H1 (cell line): Measurements from ENCODE around the gene OOSP4A. TPM values are rescaled to one million over a fixed set of nuclear protein-coding genes. Genes with fewer than 3 reads are reported as not detected.

Source experiments
- CTCF ChIA-PET: fragments of 300-600 bp; sonication (Branson Sonifier 250); formaldehyde crosslinking; loops from one replicate; lab custom pipeline; 2021; ENCODE audit not compliant: partially characterized antibody; lab: Charles Lee
- POLR2A ChIA-PET: fragments of 300-600 bp; sonication (Branson Sonifier 250); formaldehyde crosslinking; loops from one replicate; lab custom pipeline; 2021; ENCODE audit warnings: inconsistent platforms; ENCODE audit not compliant: partially characterized antibody; lab: Charles Lee
- DNase-seq, 2 experiments: peaks; one replicate each; pipeline versions ENCODE4 v3.0.0 to v3.0.0-alpha.2; 2010 to 2022; ENCODE audit warnings: low spot score in 2 of 2, low read depth in 1 of 2, mixed read lengths in 1 of 2
- FAIRE-seq: peaks from 2 replicates; lab custom pipeline; 2011; peaks lifted over from hg19 to GRCh38; lab: Jason Lieb, UNC
- H2AFZ ChIP-seq: 2 replicates; pipeline ENCODE4 v1.8.1; 2012; ENCODE audit warnings: low read length, inconsistent platforms
- H2AK5ac ChIP-seq: 2 replicates; pipeline ENCODE4 v1.6.1; 2013; ENCODE audit warnings: low read depth, low read length
- H2BK120ac ChIP-seq: replicated peaks from 2 replicates; pipeline ENCODE3; 2013; ENCODE audit warnings: low read depth, low read length, inconsistent platforms
- H2BK12ac ChIP-seq: 2 replicates; pipeline ENCODE4 v1.6.1; 2013; ENCODE audit warnings: low read depth, low read length
- H2BK15ac ChIP-seq: 2 replicates; pipeline ENCODE4 v1.6.1; 2013; ENCODE audit warnings: low read length
- H2BK20ac ChIP-seq: 2 replicates; pipeline ENCODE4 v1.6.1; 2013; ENCODE audit warnings: low read length
- H2BK5ac ChIP-seq: 2 replicates; pipeline ENCODE4 v1.6.1; 2013; ENCODE audit warnings: low read depth, low read length
- H3K14ac ChIP-seq: 2 replicates; pipeline ENCODE4 v1.6.1; 2013; ENCODE audit warnings: inconsistent platforms; ENCODE audit not compliant: insufficient read length
- H3K18ac ChIP-seq: 2 replicates; pipeline ENCODE4 v1.6.1; 2013; ENCODE audit warnings: low read length; ENCODE audit errors: extremely low read depth
- H3K23ac ChIP-seq: 2 replicates; pipeline ENCODE4 v1.6.1; 2013; ENCODE audit warnings: inconsistent platforms; ENCODE audit not compliant: insufficient read length
- H3K23me2 ChIP-seq: 2 replicates; pipeline ENCODE4 v1.6.1; 2013; ENCODE audit warnings: low read depth, low read length
- H3K27ac ChIP-seq: 2 replicates; pipeline ENCODE4 v1.6.1; 2011; ENCODE audit warnings: low read depth, low read length, inconsistent platforms
- H3K27me3 ChIP-seq, 4 experiments: replicated peaks in 1 of 4; 1 replicate in 1 of 4; 2 replicates in 3 of 4; pipeline versions ENCODE4 v1.6.1 to v1.8.1; 2011 to 2013; ENCODE audit warnings: low read length in 3 of 4, mild to moderate bottlenecking in 3 of 4, inconsistent platforms in 2 of 4, mixed read lengths in 2 of 4, moderate library complexity in 1 of 4; ENCODE audit not compliant: control insufficient read depth in 3 of 4, insufficient read depth in 3 of 4; ENCODE audit errors: extremely low read depth in 1 of 4
- H3K36me3 ChIP-seq, 4 experiments: 2 replicates each; pipeline versions ENCODE4 v1.6.1 to v1.8.1; 2011 to 2013; ENCODE audit warnings: mild to moderate bottlenecking in 4 of 4, low read length in 3 of 4, moderate library complexity in 2 of 4, control low read depth in 1 of 4, inconsistent platforms in 1 of 4; ENCODE audit not compliant: insufficient read depth in 4 of 4, control insufficient read depth in 2 of 4
- H3K4ac ChIP-seq: replicated peaks from 2 replicates; pipeline ENCODE3; 2013; ENCODE audit warnings: low read length, low read depth, mixed read lengths, inconsistent platforms; ENCODE audit not compliant: insufficient read length
- H3K4me1 ChIP-seq, 4 experiments: replicated peaks in 1 of 4; 1 replicate in 1 of 4; 2 replicates in 3 of 4; pipeline versions ENCODE4 v1.6.1 to v1.8.1; 2011 to 2013; ENCODE audit warnings: low read length in 3 of 4, inconsistent platforms in 2 of 4, mixed read lengths in 1 of 4; ENCODE audit not compliant: insufficient read depth in 4 of 4, control insufficient read depth in 3 of 4
- H3K4me2 ChIP-seq, 2 experiments: 2 replicates each; pipeline versions ENCODE4 v1.6.1 to v1.8.1; 2011 to 2013; ENCODE audit warnings: low read depth in 2 of 2, low read length in 2 of 2, control low read depth in 1 of 2, inconsistent platforms in 1 of 2, mild to moderate bottlenecking in 1 of 2; ENCODE audit not compliant: insufficient read depth in 1 of 2
- H3K4me3 ChIP-seq, 4 experiments: fragments of 200-600, 300-600 bp in 1 of 4; sonication (generic), shearing (Covaris generic), sonication (Bioruptor Twin) in 1 of 4; 2 replicates each; pipeline versions ENCODE4 v1.5.1 to v1.8.1; 2011 to 2016; ENCODE audit warnings: low read length in 4 of 4, low read depth in 3 of 4, control low read depth in 2 of 4, inconsistent platforms in 2 of 4, mild to moderate bottlenecking in 2 of 4, mixed read lengths in 1 of 4, moderate library complexity in 1 of 4; ENCODE audit not compliant: insufficient read depth in 2 of 4; ENCODE audit errors: extremely low read depth in 1 of 4
- H3K56ac ChIP-seq: replicated peaks from 2 replicates; pipeline ENCODE3; 2013; ENCODE audit warnings: low read depth, mild to moderate bottlenecking, mixed read lengths, low read length, inconsistent platforms; ENCODE audit not compliant: insufficient read length
- H3K79me1 ChIP-seq: 2 replicates; pipeline ENCODE4 v1.6.1; 2013; ENCODE audit warnings: low read depth, low read length, control low read depth
- H3K79me2 ChIP-seq, 2 experiments: 2 replicates each; pipeline versions ENCODE4 v1.6.1 to v1.8.1; 2012 to 2013; ENCODE audit warnings: low read length in 2 of 2, mild to moderate bottlenecking in 2 of 2, inconsistent platforms in 1 of 2; ENCODE audit not compliant: insufficient read depth in 2 of 2, control insufficient read depth in 1 of 2
- H3K9ac ChIP-seq, 4 experiments: replicated peaks in 1 of 4; 1 replicate in 1 of 4; 2 replicates in 3 of 4; pipeline versions ENCODE4 v1.6.1 to v1.8.1; 2011 to 2013; ENCODE audit warnings: low read depth in 3 of 4, low read length in 3 of 4, control low read depth in 2 of 4, mild to moderate bottlenecking in 2 of 4, moderate library complexity in 2 of 4, inconsistent platforms in 1 of 4; ENCODE audit errors: extremely low read depth in 1 of 4
- H3K9me3 ChIP-seq, 2 experiments: 2 replicates each; pipeline versions ENCODE4 v1.6.1 to v1.8.1; 2012 to 2013; ENCODE audit warnings: mild to moderate bottlenecking in 2 of 2, moderate library complexity in 2 of 2, control low read depth in 1 of 2, inconsistent platforms in 1 of 2, low read depth in 1 of 2, low read length in 1 of 2, mixed read lengths in 1 of 2; ENCODE audit not compliant: insufficient read depth in 2 of 2
- H4K20me1 ChIP-seq, 2 experiments: replicated peaks in 1 of 2; 2 replicates each; pipeline versions ENCODE3 to v1.8.1; 2011 to 2013; ENCODE audit warnings: inconsistent platforms in 2 of 2, low read length in 2 of 2, mild to moderate bottlenecking in 1 of 2; ENCODE audit not compliant: insufficient read depth in 2 of 2, control insufficient read depth in 1 of 2
- H4K5ac ChIP-seq: 2 replicates; pipeline ENCODE4 v1.6.1; 2013; ENCODE audit warnings: low read length, low read depth, mixed read lengths, inconsistent platforms; ENCODE audit not compliant: insufficient read length
- H4K8ac ChIP-seq: 2 replicates; pipeline ENCODE4 v1.8.0; 2013; ENCODE audit warnings: mild to moderate bottlenecking, moderate library complexity, low read length, inconsistent platforms; ENCODE audit not compliant: insufficient read depth; ENCODE audit errors: extremely low read depth
- H4K91ac ChIP-seq: replicated peaks from 2 replicates; pipeline ENCODE3; 2013; ENCODE audit warnings: low read length, mixed read lengths, inconsistent platforms; ENCODE audit not compliant: insufficient read length
- CREB1 ChIP-seq: IDR thresholded peaks from 2 replicates; pipeline ENCODE4 v1.6.1; 2012; ENCODE audit warnings: inconsistent platforms
- CTCF ChIP-seq, 3 experiments: IDR thresholded peaks; 1 replicate in 2 of 3; 2 replicates in 1 of 3; pipeline versions ENCODE4 v1.5.1 to v1.6.1; 2011; ENCODE audit warnings: low read length in 3 of 3, mild to moderate bottlenecking in 3 of 3, inconsistent platforms in 2 of 3, low read depth in 1 of 3, moderate library complexity in 1 of 3; ENCODE audit not compliant: insufficient read depth in 1 of 3; ENCODE audit errors: control extremely low read depth in 1 of 3
- RAD21 ChIP-seq, 2 experiments: IDR thresholded peaks in 1 of 2; conservative IDR thresholded peaks in 1 of 2; 2 replicates each; pipeline ENCODE4 v1.6.1; 2011; ENCODE audit warnings: low read depth in 2 of 2, low read length in 2 of 2, improper control_type of control experiment in 1 of 2, inconsistent platforms in 1 of 2, mild to moderate bottlenecking in 1 of 2, moderate library complexity in 1 of 2
- WGBS, 2 experiments: shearing (Covaris generic) in 1 of 2; methylation state at CpG; one replicate each; pipeline versions ENCODE4 v1.1.6 to v1.1.7; 2013 to 2015; ENCODE audit warnings: low lambda C conversion rate in 2 of 2, mixed read lengths in 2 of 2, inconsistent platforms in 1 of 2, low coverage in 1 of 2, missing lambda C conversion rate in 1 of 2; ENCODE audit not compliant: insufficient replicate concordance in 2 of 2, insufficient coverage in 1 of 2, insufficient read length in 1 of 2; ENCODE audit errors: extremely low coverage in 1 of 2, missing lambda C conversion rate in 1 of 2; 5-methylcytosine and 5-hydroxymethylcytosine counted together
- polyA plus RNA-seq, 7 experiments: library from polyadenylated mRNA; depleted of rRNA in 3 of 7; stranded (reverse) in 5 of 7; unstranded in 2 of 7; fragments of >200 nt in 5 of 7; fragments of 200-250 nt in 2 of 7; gene quantifications; 1 replicate in 5 of 7; 2 replicates in 1 of 7; 4 replicates in 1 of 7; pipeline versions ENCODE4 v1.2.1 to v1.2.3, GENCODE V29; 2011 to 2013; ENCODE audit warnings: missing spikeins in 2 of 7, mixed read lengths in 2 of 7
- total RNA-seq: library from RNA; stranded (reverse); fragmentation: NEBNext Ultra II Directional; extraction: Animal tissue kit (Norgen Biotek cat#: 25700); gene quantifications from 2 replicates; pipeline ENCODE4 v1.2.1, GENCODE V29; 2021

Gene OOSP4A
- total and polyA plus RNA-seq, 2 of the 8 experiments (the other 6 are each of a cell fraction or from before 2014, with no cell fraction given), result not detected

GRCh38 chr11:59918987-59919589, 44.7 kb upstream of the OOSP4A start:
- H3K9me3 ChIP-seq, result peaks cover 20 to 28% of the 10 kb centered on the region in 2 experiments
- H3K27me3 ChIP-seq, result no peaks in the 10 kb centered on the region
- no peak for TF ChIP-seq CREB1
- TF ChIP-seq RAD21 (IDR thresholded peaks at IDR 0.05 in 1 of 2, conservative IDR thresholded peaks at IDR 0.05 in 1 of 2; ENCODE audit: low read depth in 2 of 2, low read length in 2 of 2), result peak; percentile 80 to 88
- TF ChIP-seq CTCF (IDR thresholded peaks at IDR 0.05; ENCODE audit: control extremely low read depth in 1 of 3, insufficient read depth in 1 of 3, low read depth in 1 of 3, low read length in 3 of 3), result peak in 2 of 3 experiments; percentile 54 to 66; a peak in 3 of 4 replicates
- ChIA-PET CTCF (interaction anchor here (0.7 to 3.4 kb wide), 35 partner anchors 9 to 718 kb away, joined by 3 to 29 read pairs (median 5); partner anchors contain the start of genes MRPL16, OOSP1 and STX3), POLR2A (interaction anchor here (0.8 to 1.4 kb wide), 3 partner anchors 109 to 164 kb away, joined by 3 to 4 read pairs (median 3); partner anchors contain the start of genes MRPL16 and STX3)
- no peak overlapping the region for H3K4me2 ChIP-seq
- no peak overlapping the region for H4K8ac ChIP-seq
- H2BK12ac ChIP-seq, result no peak overlapping the region
- H4K20me1 ChIP-seq, result no peaks in the 10 kb centered on the region
- no peak overlapping the region for H4K91ac ChIP-seq
- H3K9ac ChIP-seq, result no peak overlapping the region
- H2BK20ac ChIP-seq, result no peak overlapping the region
- no peak overlapping the region for H3K14ac ChIP-seq
- 46% methylated on average over 3 of the region's 3 CpGs; no CpG with 5 or more reads in 1 of the 2 experiments for WGBS, 2 experiments
- no peaks in the 10 kb centered on the region for H3K36me3 ChIP-seq
- no peaks in the 10 kb centered on the region for H3K79me1 ChIP-seq
- H3K4ac ChIP-seq, result no peak overlapping the region
- no peak overlapping the region for H3K27ac ChIP-seq
- DNase-seq (peak in 1 of 2 experiments; percentile 55), FAIRE-seq (peak; percentile 32)
- H2BK15ac ChIP-seq, result no peak overlapping the region
- no peaks in the 10 kb centered on the region for H3K4me1 ChIP-seq
- no peak overlapping the region for H2BK5ac ChIP-seq
- H2AFZ ChIP-seq, result no peak overlapping the region
- H4K5ac ChIP-seq, result no peak overlapping the region
- H3K18ac ChIP-seq, result no peak overlapping the region
- no peaks in the 10 kb centered on the region for H3K23me2 ChIP-seq
- H2AK5ac ChIP-seq, result no peak overlapping the region
- no peaks in the 10 kb centered on the region for H3K79me2 ChIP-seq
- no peak overlapping the region for H3K56ac ChIP-seq
- no peak overlapping the region for H2BK120ac ChIP-seq
- H3K23ac ChIP-seq, result no peak overlapping the region
- H3K4me3 ChIP-seq, result no peak overlapping the region
